GM12878 (cell line): Measurements from ENCODE around the gene GABRP. TPM values are rescaled to one million over a fixed set of nuclear protein-coding genes. Genes with fewer than 3 reads are reported as not detected.

Experiments
- ATAC-seq: fragments of 200-7000 bp; cut with Tn5 transposase; 3 replicates; pipeline ENCODE4 v1.9.1; 2020; ENCODE audit warnings: mild to moderate bottlenecking, moderate library complexity
- BruUV-seq: library from RNA; stranded (reverse); fragments of 400-500 nt; replicated peaks from 2 replicates; lab custom pipeline; 2021; lab: Mats Ljungman, UMichigan
- CTCF ChIA-PET: fragments of 300-600 bp; sonication (Branson Sonifier 250); formaldehyde crosslinking; extraction: SDS; loops from one replicate; lab custom pipeline; 2021; ENCODE audit warnings: inconsistent platforms; lab: Yijun Ruan, JAX
- POLR2A ChIA-PET: fragments of 350-600 bp; formaldehyde crosslinking; extraction: SDS; loops from one replicate; lab custom pipeline; 2021; ENCODE audit warnings: inconsistent platforms; lab: Charles Lee
- RAD21 ChIA-PET: fragments of 300-600 bp; sonication (Branson Sonifier 250); formaldehyde crosslinking; loops from one replicate; lab custom pipeline; 2023; ENCODE audit warnings: antibody characterized with exemption; ENCODE audit not compliant: unreplicated experiment; lab: Charles Lee
- SMC1A ChIA-PET: fragments of 300-600 bp; sonication (Branson Sonifier 250); formaldehyde crosslinking; loops from one replicate; lab custom pipeline; 2023; ENCODE audit not compliant: unreplicated experiment, uncharacterized antibody; lab: Charles Lee
- DNase-seq: peaks from one replicate; pipeline ENCODE4 v3.0.0-alpha.2; 2011; ENCODE audit warnings: low read depth, low spot score
- FAIRE-seq: peaks from 3 replicates; lab custom pipeline; 2011; peaks lifted over from hg19 to GRCh38; lab: Jason Lieb, UNC
- H2AFZ ChIP-seq: 2 replicates; pipeline ENCODE4 v1.6.0; 2011; ENCODE audit warnings: low read depth, low read length, control low read depth; ENCODE audit not compliant: control insufficient read depth
- H3K27ac ChIP-seq: 2 replicates; pipeline ENCODE4 v1.5.1; 2011; ENCODE audit warnings: control low read depth; ENCODE audit not compliant: control insufficient read depth, insufficient read depth
- H3K27me3 ChIP-seq, 2 experiments: replicated peaks in 1 of 2; 2 replicates each; pipeline versions ENCODE4 v1.6.0 to v1.6.1; 2011; ENCODE audit warnings: low read length in 1 of 2; ENCODE audit not compliant: control insufficient read depth in 2 of 2, insufficient read depth in 2 of 2
- H3K36me3 ChIP-seq, 2 experiments: 2 replicates each; pipeline ENCODE4 v1.5.1; 2011; ENCODE audit warnings: low read length in 1 of 2; ENCODE audit not compliant: control insufficient read depth in 2 of 2, insufficient read depth in 2 of 2
- H3K4me1 ChIP-seq: 2 replicates; pipeline ENCODE4 v1.6.1; 2011; ENCODE audit warnings: mild to moderate bottlenecking, low read length, moderate library complexity, mixed read lengths; ENCODE audit not compliant: control insufficient read depth, insufficient read depth
- H3K4me2 ChIP-seq: 2 replicates; pipeline ENCODE4 v1.6.0; 2011; ENCODE audit warnings: control low read depth; ENCODE audit not compliant: control insufficient read depth, insufficient read depth
- H3K4me3 ChIP-seq: fragments of 200-600 bp; sonication (generic); 2 replicates; pipeline ENCODE4 v1.5.1; 2016
- H3K79me2 ChIP-seq: 2 replicates; pipeline ENCODE4 v1.6.0; 2011; ENCODE audit warnings: low read length; ENCODE audit not compliant: control insufficient read depth, insufficient read depth
- H3K9ac ChIP-seq: 2 replicates; pipeline ENCODE4 v1.8.0; 2011; ENCODE audit warnings: low read length, control low read depth, mixed read lengths; ENCODE audit not compliant: control insufficient read depth, insufficient read depth
- H3K9me3 ChIP-seq: replicated peaks from 3 replicates; pipeline ENCODE4 v1.5.1; 2011; ENCODE audit warnings: mild to moderate bottlenecking, low read length; ENCODE audit not compliant: control insufficient read depth, insufficient read depth
- H4K20me1 ChIP-seq: 2 replicates; pipeline ENCODE4 v1.6.0; 2011; ENCODE audit not compliant: control insufficient read depth, insufficient read depth
- CHD1 ChIP-seq: IDR thresholded peaks from 2 replicates; pipeline ENCODE4 v1.6.1; 2012; ENCODE audit warnings: low read depth, low read length, improper control_type of control experiment
- CREB1 ChIP-seq: IDR thresholded peaks from 2 replicates; pipeline ENCODE4 v1.6.1; 2012; ENCODE audit warnings: low read depth, mild to moderate bottlenecking, inconsistent platforms
- GATAD2B ChIP-seq: fragments of 450-650 bp; conservative IDR thresholded peaks from 2 replicates; pipeline ENCODE4 v1.6.1; 2017; ENCODE audit warnings: low read depth, mild to moderate bottlenecking, moderate library complexity
- HDAC2 ChIP-seq: fragments of 200-600 bp; sonication (generic); IDR thresholded peaks from 2 replicates; pipeline ENCODE4 v1.6.1; 2017
- HDGF ChIP-seq: fragments of 450-650 bp; IDR thresholded peaks from 2 replicates; pipeline ENCODE4 v1.6.1; 2016; ENCODE audit warnings: antibody characterized with exemption
- MYC ChIP-seq: IDR thresholded peaks from 2 replicates; pipeline ENCODE4 v1.6.1; 2011; ENCODE audit warnings: mild to moderate bottlenecking, low read length, moderate library complexity, inconsistent platforms; ENCODE audit not compliant: insufficient read depth, insufficient replicate concordance, insufficient read length, severe bottlenecking
- NFIC ChIP-seq: IDR thresholded peaks from 2 replicates; pipeline ENCODE4 v1.6.1; 2012; ENCODE audit warnings: low read depth, mild to moderate bottlenecking, inconsistent platforms, low read length, moderate library complexity
- SIX5 ChIP-seq: IDR thresholded peaks from 2 replicates; pipeline ENCODE4 v1.6.1; 2011; ENCODE audit warnings: mild to moderate bottlenecking, low read depth, low read length, moderate library complexity; ENCODE audit not compliant: severe bottlenecking
- SREBF1 ChIP-seq: IDR thresholded peaks from 2 replicates; pipeline ENCODE4 v1.6.1; 2012; ENCODE audit warnings: mild to moderate bottlenecking, low read length
- TBL1XR1 ChIP-seq: IDR thresholded peaks from 2 replicates; pipeline ENCODE4 v1.6.1; 2012; ENCODE audit warnings: low read depth, low read length, improper control_type of control experiment
- WGBS: methylation state at CpG from one replicate; pipeline ENCODE4 v1.1.6; 2016; ENCODE audit warnings: low lambda C conversion rate; ENCODE audit not compliant: insufficient replicate concordance, insufficient coverage; ENCODE audit errors: missing lambda C conversion rate; 5-methylcytosine and 5-hydroxymethylcytosine counted together
- in situ Hi-C: fragments of 300-500 bp; cut with MboI; formaldehyde crosslinking; loops from 9 replicates; pipeline ENCODE4 v1.14.3; 2018; ENCODE audit warnings: mixed read lengths
- intact Hi-C: fragments of 100-400 bp; cut with micrococcal nuclease; formaldehyde crosslinking; loops from one replicate; pipeline ENCODE4 v1.14.2; 2022; ENCODE audit not compliant: unreplicated experiment
- polyA plus RNA-seq, 11 experiments: library from polyadenylated mRNA; depleted of rRNA in 4 of 11; unstranded in 6 of 11; stranded (reverse) in 5 of 11; fragments of >200 nt; fragmentation: Nextera tagmentation in 4 of 11; fragmentation: Illumina TruSeq in 1 of 11; extraction: Ambion mirVana in 4 of 11; extraction: Trizol in 1 of 11; gene quantifications; 1 replicate in 1 of 11; 2 replicates in 10 of 11; pipeline versions ENCODE4 v1.2.1 to v1.2.3, GENCODE V29; 2011 to 2016; ENCODE audit warnings: inconsistent platforms in 2 of 11, missing spikeins in 2 of 11, low read depth in 1 of 11
- total RNA-seq, 4 experiments: library from RNA; depleted of rRNA in 3 of 4; stranded (reverse); fragments of >200 nt in 3 of 4; fragmentation: Illumina TruSeq in 1 of 4; extraction: Trizol in 1 of 4; gene quantifications; 2 replicates each; pipeline versions ENCODE4 v1.2.1 to v1.2.3, GENCODE V29; 2013 to 2021
- TF ChIP-seq, protein P1 (sequence below): fragments of 450-650 bp; conservative IDR thresholded peaks from 2 replicates; pipeline ENCODE4 v1.6.1; 2017; ENCODE audit warnings: mild to moderate bottlenecking, moderate library complexity

The GABRP gene
- total and polyA plus RNA-seq, 10 of the 15 experiments (the other 5 are each of a cell fraction or from before 2014, with no cell fraction given) = 0.04 TPM; not detected in 9

DNA sequence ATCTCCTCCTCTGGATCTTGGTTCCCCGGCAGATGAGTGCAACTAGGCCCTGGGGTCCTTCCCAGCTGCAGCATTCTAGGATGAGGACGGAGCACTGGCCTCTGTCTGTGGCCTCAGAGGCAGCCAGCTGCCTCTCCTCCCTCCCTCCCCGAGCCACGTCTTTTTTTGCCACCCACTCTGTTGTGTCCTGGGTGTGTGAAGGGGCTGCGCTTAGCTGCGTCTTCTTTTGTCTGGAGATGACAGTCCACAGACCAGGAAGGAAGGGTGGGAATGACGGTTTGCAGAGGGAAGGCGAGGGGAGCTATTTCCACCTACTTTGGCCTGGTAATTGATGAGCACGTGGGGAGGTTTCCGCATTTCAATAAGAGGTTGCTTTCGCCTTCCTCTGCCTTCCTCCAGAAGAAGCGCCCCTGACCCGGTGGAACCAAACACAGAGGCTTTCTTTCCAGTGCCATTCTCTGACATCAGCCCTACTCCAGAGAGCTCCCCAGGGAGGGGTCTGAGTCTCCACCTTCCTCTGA, 34.5 kb upstream of the GABRP start:
- intact Hi-C loops (loop anchor here (10.0 kb wide), 1 partner anchor 456 kb away; no protein-coding TSS in a partner anchor), in situ Hi-C loops (loop anchor here (5.0 kb wide), 1 partner anchor 593 kb away; no protein-coding TSS in a partner anchor)
- ATAC-seq (no peak), DNase-seq (no peak), FAIRE-seq (no peak)
- no peak for TF ChIP-seq SREBF1
- Histone ChIP-seq H3K4me1 (no peaks in the 10 kb centered on the region), H3K4me2 (no peak overlapping the region), H3K9me3 (no peaks in the 10 kb centered on the region), H3K27me3 (peaks cover 2 to 13% of the 10 kb centered on the region in 2 experiments; a peak in 3 of 4 replicates), H3K36me3 (no peaks in the 10 kb centered on the region), H3K4me3 (no peak overlapping the region), H2AFZ (no peak overlapping the region), H3K27ac (no peak overlapping the region), H4K20me1 (no peaks in the 10 kb centered on the region), H3K79me2 (no peaks in the 10 kb centered on the region), H3K9ac (no peak overlapping the region)
- WGBS = 35% methylated on average over 11 of the region's 13 CpGs
- ChIA-PET RAD21 (interaction anchor here (1.4 kb wide), 1 partner anchor 42 kb away, joined by 5 read pairs; no protein-coding TSS in a partner anchor), POLR2A (no interaction called here), CTCF (interaction anchor here (1.0 to 2.1 kb wide), 2 partner anchors 38 to 42 kb away, joined by 3 to 20 read pairs; no protein-coding TSS in a partner anchor), SMC1A (interaction anchor here (1.2 to 1.6 kb wide), 2 partner anchors 39 to 42 kb away, joined by 4 to 5 read pairs; no protein-coding TSS in a partner anchor)
- no TSS peak for BruUV-seq

DNA sequence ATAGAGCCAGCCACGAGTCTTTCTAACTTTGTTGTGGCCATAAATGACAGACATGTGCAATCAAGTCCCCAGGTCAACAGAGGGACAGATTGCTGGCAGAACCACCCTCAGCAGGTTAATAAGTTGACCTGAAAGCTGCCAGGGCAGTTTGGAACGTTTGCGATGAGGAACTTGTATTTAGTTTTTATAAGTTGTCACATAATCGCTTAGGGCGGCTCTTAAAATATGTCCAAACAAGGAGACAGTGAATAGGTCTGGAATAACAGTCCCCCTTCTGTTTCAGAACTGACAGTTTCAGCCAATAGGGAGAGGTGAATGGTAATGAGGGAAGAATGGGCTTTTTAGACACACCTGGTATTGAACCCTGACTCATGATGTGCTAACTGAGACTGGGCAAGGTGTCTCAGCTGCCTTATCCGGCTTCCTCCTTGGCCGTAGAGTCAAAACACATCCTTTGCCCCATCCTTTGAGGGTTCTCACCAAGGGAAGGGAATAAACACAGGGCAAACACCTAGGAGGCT, 33.6 kb upstream of the GABRP start:
- H3K27me3 ChIP-seq = peaks cover 2 to 10% of the 10 kb centered on the region in 2 experiments; a peak in 3 of 4 replicates
- no peaks in the 10 kb centered on the region for H3K36me3 ChIP-seq
- in situ Hi-C loops = loop anchor here (5.0 kb wide), 1 partner anchor 592 kb away; no protein-coding TSS in a partner anchor
- H3K9me3 ChIP-seq = no peaks in the 10 kb centered on the region
- no peak overlapping the region for H2AFZ ChIP-seq
- no peaks in the 10 kb centered on the region for H4K20me1 ChIP-seq
- ChIA-PET POLR2A (no interaction called here), CTCF (interaction anchor here (0.6 to 2.1 kb wide), 4 partner anchors 9 to 111 kb away, joined by 3 to 20 read pairs (median 4); no protein-coding TSS in a partner anchor), RAD21 (interaction anchor here (1.4 kb wide), 1 partner anchor 41 kb away, joined by 5 read pairs; no protein-coding TSS in a partner anchor), SMC1A (interaction anchor here (1.0 to 1.3 kb wide), 2 partner anchors 19 to 41 kb away, joined by 3 to 7 read pairs; no protein-coding TSS in a partner anchor)
- no TSS peak for BruUV-seq
- ATAC-seq (no peak), DNase-seq (no peak), FAIRE-seq (no peak)
- WGBS = 38% methylated on average over 7 of the region's 7 CpGs
- no peak overlapping the region for H3K4me3 ChIP-seq
- no peaks in the 10 kb centered on the region for H3K4me1 ChIP-seq
- H3K27ac ChIP-seq = no peak overlapping the region
- no peaks in the 10 kb centered on the region for H3K79me2 ChIP-seq
- intact Hi-C loops = loop anchor here (10.0 kb wide), 1 partner anchor 455 kb away; no protein-coding TSS in a partner anchor
- H3K9ac ChIP-seq = no peak overlapping the region
- no peak overlapping the region for H3K4me2 ChIP-seq
- TF ChIP-seq CREB1 (no peak), HDGF (no peak), MYC (no peak), SIX5 (no peak), TBL1XR1 (no peak), HDAC2 (no peak), NFIC (no peak), GATAD2B (no peak), CHD1 (no peak)
- TF ChIP-seq, protein P1, sequence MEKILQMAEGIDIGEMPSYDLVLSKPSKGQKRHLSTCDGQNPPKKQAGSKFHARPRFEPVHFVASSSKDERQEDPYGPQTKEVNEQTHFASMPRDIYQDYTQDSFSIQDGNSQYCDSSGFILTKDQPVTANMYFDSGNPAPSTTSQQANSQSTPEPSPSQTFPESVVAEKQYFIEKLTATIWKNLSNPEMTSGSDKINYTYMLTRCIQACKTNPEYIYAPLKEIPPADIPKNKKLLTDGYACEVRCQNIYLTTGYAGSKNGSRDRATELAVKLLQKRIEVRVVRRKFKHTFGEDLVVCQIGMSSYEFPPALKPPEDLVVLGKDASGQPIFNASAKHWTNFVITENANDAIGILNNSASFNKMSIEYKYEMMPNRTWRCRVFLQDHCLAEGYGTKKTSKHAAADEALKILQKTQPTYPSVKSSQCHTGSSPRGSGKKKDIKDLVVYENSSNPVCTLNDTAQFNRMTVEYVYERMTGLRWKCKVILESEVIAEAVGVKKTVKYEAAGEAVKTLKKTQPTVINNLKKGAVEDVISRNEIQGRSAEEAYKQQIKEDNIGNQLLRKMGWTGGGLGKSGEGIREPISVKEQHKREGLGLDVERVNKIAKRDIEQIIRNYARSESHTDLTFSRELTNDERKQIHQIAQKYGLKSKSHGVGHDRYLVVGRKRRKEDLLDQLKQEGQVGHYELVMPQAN = no peak
